ENCODE measurements around the gene TMIGD1. TPM values are rescaled to one million over a fixed set of nuclear protein-coding genes. Genes with fewer than 3 reads are reported as not detected.

The TMIGD1 gene
- total and polyA plus RNA-seq, 2 of the 13 experiments (the other 11 are each of a cell fraction or from before 2014, with no cell fraction given), result not detected

DNA sequence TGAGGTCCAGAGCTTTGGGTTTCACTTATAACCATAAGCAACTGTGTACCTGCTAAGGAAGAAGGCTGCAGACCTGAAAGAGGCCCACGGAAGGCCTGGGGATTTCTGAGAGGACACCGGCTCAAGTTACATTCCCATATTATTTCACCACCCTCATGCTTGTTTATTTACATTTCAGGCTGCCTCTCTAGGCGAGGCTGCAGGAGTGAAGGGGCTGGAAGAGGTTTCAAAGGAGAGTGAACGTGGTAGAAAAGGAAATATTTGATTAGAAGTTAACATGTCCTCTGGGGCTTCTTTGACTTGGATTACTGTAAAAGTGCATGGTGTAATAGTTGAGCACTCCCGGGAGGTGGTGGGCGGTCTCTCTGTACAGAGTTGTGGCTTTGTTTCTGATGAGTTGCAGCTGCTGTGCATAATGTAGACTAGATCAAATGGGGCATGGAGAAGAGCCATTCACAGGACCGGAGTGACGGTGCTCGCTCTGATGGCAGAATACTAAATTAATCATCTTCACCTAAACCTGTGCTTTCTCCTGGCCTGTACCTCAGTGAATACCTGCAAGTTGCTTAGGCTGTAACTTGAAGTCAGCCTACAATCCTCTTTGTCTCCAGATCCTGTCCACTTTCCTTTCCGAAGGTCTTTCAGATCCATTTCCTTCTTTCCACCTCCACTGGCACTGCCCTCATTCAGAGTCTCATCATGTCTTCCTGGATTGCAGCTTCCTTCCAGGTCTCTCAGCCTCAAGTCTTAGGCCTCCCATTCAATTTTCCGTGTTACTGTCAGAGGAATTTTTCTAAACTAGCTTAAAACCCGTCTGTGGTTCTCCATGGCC lies 43.0 kb upstream of the TMIGD1 start (continued):
- peak; percentile 79 for TF ChIP-seq ZGPAT (CRISPR knock-in tag; IDR thresholded peaks at IDR 0.05)
- TF ChIP-seq IKZF1 (IDR thresholded peaks at IDR 0.05), result no peak
- TF ChIP-seq FOXA3 (CRISPR knock-in tag; IDR thresholded peaks at IDR 0.05), result peak; percentile 95
- peak; percentile 74 for TF ChIP-seq TCF7 (IDR thresholded peaks at IDR 0.05; ENCODE audit: low read depth)
- TF ChIP-seq CREB1 (IDR thresholded peaks at IDR 0.05), result no peak
- peak; percentile 39; the same call in 1 of the 2 replicates for TF ChIP-seq CREB1 (CRISPR knock-in tag; IDR thresholded peaks at IDR 0.05)
- no peak for TF ChIP-seq TSC22D2 (CRISPR knock-in tag; IDR thresholded peaks at IDR 0.05; ENCODE audit: borderline replicate concordance)
- no peak for TF ChIP-seq FOXA1 (IDR thresholded peaks at IDR 0.05)
- peak; percentile 90 for TF ChIP-seq FOXA1 (CRISPR knock-in tag; IDR thresholded peaks at IDR 0.05)
- no peak for TF ChIP-seq CBX2 (IDR thresholded peaks at IDR 0.05; ENCODE audit: low read depth, low read length)
- no peak for TF ChIP-seq CBX2 (CRISPR knock-in tag; IDR thresholded peaks at IDR 0.05; ENCODE audit: low read depth)
- 0 out of 2 replicates have a peak, but pooled peaks have one; percentile 31 for TF ChIP-seq HIC2 (CRISPR knock-in tag; IDR thresholded peaks at IDR 0.05; ENCODE audit: low read depth)
- TF ChIP-seq ZNF672 (CRISPR knock-in tag; IDR thresholded peaks at IDR 0.05), result no peak
- TF ChIP-seq ZNF331 (CRISPR knock-in tag; IDR thresholded peaks at IDR 0.05), result peak; percentile 75; the same call in 1 of the 2 replicates
- TF ChIP-seq PTBP1 (IDR thresholded peaks at IDR 0.05; ENCODE audit: low read depth, low read length, poor library complexity, severe bottlenecking), result no peak
- TF ChIP-seq, protein P1, sequence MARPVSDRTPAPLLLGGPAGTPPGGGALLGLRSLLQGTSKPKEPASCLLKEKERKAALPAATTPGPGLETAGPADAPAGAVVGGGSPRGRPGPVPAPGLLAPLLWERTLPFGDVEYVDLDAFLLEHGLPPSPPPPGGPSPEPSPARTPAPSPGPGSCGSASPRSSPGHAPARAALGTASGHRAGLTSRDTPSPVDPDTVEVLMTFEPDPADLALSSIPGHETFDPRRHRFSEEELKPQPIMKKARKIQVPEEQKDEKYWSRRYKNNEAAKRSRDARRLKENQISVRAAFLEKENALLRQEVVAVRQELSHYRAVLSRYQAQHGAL (CRISPR knock-in tag; IDR thresholded peaks at IDR 0.05; ENCODE audit: not compliant biosample characterization), result no peak
- TF ChIP-seq ZNF567 (CRISPR knock-in tag; IDR thresholded peaks at IDR 0.05; ENCODE audit: borderline replicate concordance), result no peak
- TF ChIP-seq MYC (CRISPR knock-in tag; IDR thresholded peaks at IDR 0.05; ENCODE audit: borderline replicate concordance), result no peak
- 0 out of 2 replicates have a peak, but pooled peaks have one; percentile 22 for TF ChIP-seq ZNF317 (CRISPR knock-in tag; IDR thresholded peaks at IDR 0.05)
